Measurements from ENCODE around the gene PDE6G. TPM values are rescaled to one million over a fixed set of nuclear protein-coding genes. Genes with fewer than 3 reads are reported as not detected.

Gene PDE6G
- total RNA-seq, 4 donors from 2014 or later = 0.62 TPM; not detected in 3

DNA sequence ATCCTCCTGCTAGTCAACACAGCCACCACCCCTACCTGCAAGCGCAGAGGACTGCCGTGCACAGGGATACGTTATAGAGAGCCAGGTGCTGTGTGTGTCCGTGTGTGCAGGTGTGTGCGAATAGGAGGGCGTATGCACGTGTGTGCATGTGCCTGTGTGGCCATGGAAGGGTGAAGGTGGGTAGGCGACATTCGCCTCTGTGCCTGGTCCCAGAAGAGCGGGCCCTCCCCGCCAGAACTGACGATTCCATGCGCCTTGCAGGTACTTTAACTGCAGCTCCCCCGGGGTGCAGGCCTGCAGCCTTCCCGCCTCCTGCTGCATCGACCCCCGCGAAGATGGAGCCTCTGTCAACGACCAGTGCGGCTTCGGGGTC, 8.7 kb downstream of the PDE6G start:
- Histone ChIP-seq H3K4me1 (peaks cover 0 to 8% (median 0%) of the 10 kb centered on the region in 3 donors), H3K27me3 (peaks cover 56% of the 10 kb centered on the region)
- 38 to 39% methylated on average over 9 to 10 of the region's 21 CpGs for WGBS, 2 donors (ENCODE audit: low coverage in 1 of 2)

DNA sequence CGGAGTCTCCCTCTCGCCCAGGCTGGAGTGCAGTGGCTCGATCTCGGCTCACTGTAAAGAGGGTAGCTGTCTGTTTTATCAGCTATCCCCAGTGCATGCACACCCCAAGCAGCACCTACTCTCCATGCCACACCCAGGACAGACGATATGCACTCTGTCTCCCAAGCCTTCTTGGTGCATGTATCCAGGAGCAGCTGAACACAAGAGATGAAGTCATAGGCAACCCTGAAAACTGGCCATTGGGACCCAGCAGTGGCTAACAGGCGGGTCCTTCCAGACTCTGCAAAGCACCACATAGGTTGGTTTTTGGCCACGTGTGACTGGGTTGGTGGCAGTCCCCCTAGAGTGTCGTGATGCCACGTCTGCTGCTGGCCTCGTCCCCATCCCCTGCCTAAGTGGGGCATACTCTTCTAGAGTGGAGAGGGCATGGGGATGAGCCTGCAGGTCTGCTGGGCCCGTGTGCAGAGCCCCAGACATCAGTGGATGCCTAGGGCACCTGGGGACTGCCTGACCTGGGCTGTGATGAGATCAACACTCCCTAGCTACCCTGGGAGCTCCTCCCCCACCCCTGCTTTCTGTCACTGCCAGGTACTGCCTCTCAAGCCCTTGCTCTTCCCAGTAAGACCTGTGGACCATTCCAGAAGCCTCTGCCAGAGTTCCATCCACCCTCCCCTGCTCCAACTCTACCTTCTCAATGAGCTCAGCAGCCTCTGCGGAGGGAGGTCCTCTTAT, 9.3 kb downstream of the PDE6G start:
- WGBS, 2 donors (ENCODE audit: low coverage in 1 of 2) = 66% methylated on average over 8 of the region's 12 CpGs; no CpG with 5 or more reads in 1 of the 2 donors
- H3K4me3 ChIP-seq = no peak overlapping the region
- no peak for ATAC-seq
- TF ChIP-seq, protein P1, sequence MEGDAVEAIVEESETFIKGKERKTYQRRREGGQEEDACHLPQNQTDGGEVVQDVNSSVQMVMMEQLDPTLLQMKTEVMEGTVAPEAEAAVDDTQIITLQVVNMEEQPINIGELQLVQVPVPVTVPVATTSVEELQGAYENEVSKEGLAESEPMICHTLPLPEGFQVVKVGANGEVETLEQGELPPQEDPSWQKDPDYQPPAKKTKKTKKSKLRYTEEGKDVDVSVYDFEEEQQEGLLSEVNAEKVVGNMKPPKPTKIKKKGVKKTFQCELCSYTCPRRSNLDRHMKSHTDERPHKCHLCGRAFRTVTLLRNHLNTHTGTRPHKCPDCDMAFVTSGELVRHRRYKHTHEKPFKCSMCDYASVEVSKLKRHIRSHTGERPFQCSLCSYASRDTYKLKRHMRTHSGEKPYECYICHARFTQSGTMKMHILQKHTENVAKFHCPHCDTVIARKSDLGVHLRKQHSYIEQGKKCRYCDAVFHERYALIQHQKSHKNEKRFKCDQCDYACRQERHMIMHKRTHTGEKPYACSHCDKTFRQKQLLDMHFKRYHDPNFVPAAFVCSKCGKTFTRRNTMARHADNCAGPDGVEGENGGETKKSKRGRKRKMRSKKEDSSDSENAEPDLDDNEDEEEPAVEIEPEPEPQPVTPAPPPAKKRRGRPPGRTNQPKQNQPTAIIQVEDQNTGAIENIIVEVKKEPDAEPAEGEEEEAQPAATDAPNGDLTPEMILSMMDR (IDR thresholded peaks at IDR 0.05) = no peak
- no peak for TF ChIP-seq EP300 (IDR thresholded peaks at IDR 0.05)
- TF ChIP-seq POLR2A (IDR thresholded peaks at IDR 0.05) = no peak
- no peak for TF ChIP-seq POLR2AphosphoS5 (IDR thresholded peaks at IDR 0.05)
- peaks cover 0 to 8% (median 0%) of the 10 kb centered on the region in 3 donors for H3K4me1 ChIP-seq
- no peak overlapping the region for H3K27ac ChIP-seq
- H3K27me3 ChIP-seq = peaks cover 52% of the 10 kb centered on the region
- H3K9me3 ChIP-seq = peaks cover 0 to 11% (median 0%) of the 10 kb centered on the region in 3 donors
- no peaks in the 10 kb centered on the region for H3K36me3 ChIP-seq

More for the DNA sequence above, 8.7 kb downstream of the PDE6G start:
- no peak overlapping the region for H3K4me3 ChIP-seq
- no peaks in the 10 kb centered on the region for H3K36me3 ChIP-seq
- no peak for TF ChIP-seq POLR2AphosphoS5 (IDR thresholded peaks at IDR 0.05)
- no peak for TF ChIP-seq EP300 (IDR thresholded peaks at IDR 0.05)
- TF ChIP-seq, protein P1 (IDR thresholded peaks at IDR 0.05) = no peak
- no peak for TF ChIP-seq POLR2A (IDR thresholded peaks at IDR 0.05)
- H3K27ac ChIP-seq = no peak overlapping the region
- no peak for ATAC-seq
- H3K9me3 ChIP-seq = peaks cover 0 to 11% (median 0%) of the 10 kb centered on the region in 3 donors

DNA sequence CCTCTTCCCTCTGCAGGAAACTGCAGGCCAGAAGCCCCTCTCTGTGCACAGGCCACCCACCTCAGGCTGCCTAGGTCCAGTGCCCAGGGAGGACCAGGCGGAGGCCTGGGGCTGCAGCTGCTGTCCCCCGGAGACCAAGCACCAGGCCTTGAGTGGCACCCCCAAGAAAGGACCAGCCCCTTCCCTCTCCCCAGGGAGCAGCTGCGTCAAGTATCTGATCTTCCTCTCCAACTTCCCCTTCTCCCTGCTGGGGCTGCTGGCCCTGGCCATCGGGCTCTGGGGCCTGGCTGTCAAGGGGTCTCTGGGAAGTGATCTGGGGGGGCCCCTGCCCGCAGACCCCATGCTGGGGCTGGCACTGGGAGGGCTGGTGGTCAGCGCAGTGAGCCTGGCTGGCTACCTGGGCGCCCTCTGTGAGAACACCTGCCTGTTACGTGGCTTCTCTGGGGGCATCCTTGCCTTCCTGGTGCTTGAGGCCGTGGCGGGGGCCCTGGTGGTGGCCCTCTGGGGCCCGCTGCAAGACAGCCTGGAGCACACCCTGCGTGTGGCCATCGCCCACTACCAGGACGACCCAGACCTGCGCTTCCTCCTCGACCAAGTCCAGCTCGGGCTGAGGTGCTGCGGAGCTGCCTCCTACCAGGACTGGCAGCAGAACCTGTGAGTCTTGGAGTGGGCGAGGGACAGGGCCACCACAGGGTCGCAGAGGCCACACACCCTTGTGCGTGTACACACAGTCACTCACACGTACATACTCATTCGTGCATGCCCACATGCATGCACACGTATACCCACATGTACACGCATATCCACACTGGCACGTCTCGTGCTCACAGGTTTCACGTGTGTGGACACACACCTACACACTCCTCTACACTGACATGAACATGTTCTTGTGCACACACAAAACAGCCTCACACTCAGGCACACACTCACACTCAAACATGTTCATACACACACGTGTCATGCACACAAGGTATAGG, 11.1 kb downstream of the PDE6G start:
- ATAC-seq = no peak
- WGBS, 2 donors (ENCODE audit: low coverage in 1 of 2) = 54 to 94% methylated on average over 4 to 6 of the region's 29 CpGs
- no peak overlapping the region for H3K4me3 ChIP-seq
- H3K27me3 ChIP-seq = peaks cover 34% of the 10 kb centered on the region
- H3K9me3 ChIP-seq = peaks cover 0 to 11% (median 0%) of the 10 kb centered on the region in 3 donors
- no peak overlapping the region for H3K27ac ChIP-seq
- TF ChIP-seq POLR2AphosphoS5 (IDR thresholded peaks at IDR 0.05) = no peak
- TF ChIP-seq, protein P1 (IDR thresholded peaks at IDR 0.05) = no peak
- no peak for TF ChIP-seq POLR2A (IDR thresholded peaks at IDR 0.05)
- H3K36me3 ChIP-seq = no peaks in the 10 kb centered on the region
- peaks cover 0 to 8% (median 0%) of the 10 kb centered on the region in 3 donors for H3K4me1 ChIP-seq

DNA sequence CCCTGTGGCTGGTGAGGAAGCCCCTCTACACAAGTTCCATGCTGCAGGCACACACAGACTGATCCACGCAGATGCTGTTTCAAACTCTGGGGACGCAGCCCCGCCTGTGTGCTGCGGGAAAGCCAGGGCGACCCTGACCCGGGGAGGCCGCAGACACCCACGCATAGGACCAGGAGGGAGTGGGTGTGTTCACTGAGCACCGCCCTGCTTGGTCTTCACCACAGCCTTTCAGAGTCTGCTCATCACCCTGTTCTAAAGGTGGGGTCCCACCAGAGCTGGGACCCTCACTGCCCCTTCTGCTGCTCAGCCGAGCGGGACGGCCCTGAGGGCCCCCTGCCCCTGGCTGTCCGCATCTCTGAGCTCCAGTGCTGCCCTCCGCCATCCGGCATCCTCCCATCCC, 11.8 kb downstream of the PDE6G start:
- Histone ChIP-seq H3K4me3 (no peak overlapping the region), H3K27ac (no peak overlapping the region), H3K4me1 (peaks cover 0 to 8% (median 0%) of the 10 kb centered on the region in 3 donors), H3K27me3 (peaks cover 26% of the 10 kb centered on the region), H3K9me3 (peaks cover 0 to 11% (median 0%) of the 10 kb centered on the region in 3 donors), H3K36me3 (no peaks in the 10 kb centered on the region)
- 90 to 100% methylated on average over 1 to 2 of the region's 15 CpGs for WGBS, 2 donors (ENCODE audit: low coverage in 1 of 2)
- TF ChIP-seq POLR2A (IDR thresholded peaks at IDR 0.05) (no peak), POLR2AphosphoS5 (IDR thresholded peaks at IDR 0.05) (no peak), EP300 (IDR thresholded peaks at IDR 0.05) (no peak)
- TF ChIP-seq, protein P1 (IDR thresholded peaks at IDR 0.05) = no peak
- ATAC-seq = no peak
